ENCODE measurements around the gene MPZL1.

GRCh38 chr1:167821356-167821685 is 99.5 kb downstream of the MPZL1 start:
- TF ChIP-seq CTCF (conservative IDR thresholded peaks at IDR 0.05 in 1 of 2, IDR thresholded peaks at IDR 0.05 in 1 of 2; ENCODE audit: low read depth in 1 of 2, low read length in 2 of 2) (no peak), EZH2 (IDR thresholded peaks at IDR 0.05; ENCODE audit: low read length, missing control alignments) (no peak)
